GM06990 (cell line): ENCODE data around the gene TSKS.

Experiments
- DNase-seq: peaks from one replicate; pipeline ENCODE4 v3.0.0-alpha.2; 2011; ENCODE audit not compliant: insufficient read length; ENCODE audit errors: extremely low read depth
- H3K27me3 ChIP-seq: replicated peaks from 2 replicates; pipeline ENCODE4 v1.6.0; 2011; ENCODE audit warnings: low read length; ENCODE audit not compliant: control insufficient read depth, insufficient read depth
- H3K36me3 ChIP-seq: 2 replicates; pipeline ENCODE4 v1.5.1; 2011; ENCODE audit warnings: low read length; ENCODE audit not compliant: control insufficient read depth, insufficient read depth
- H3K4me3 ChIP-seq: replicated peaks from 2 replicates; pipeline ENCODE4 v1.5.1; 2011; ENCODE audit warnings: low read depth, mild to moderate bottlenecking, control low read depth, low read length
- TF ChIP-seq, protein P1 (sequence below): IDR thresholded peaks from 2 replicates; pipeline ENCODE4 v1.5.1; 2011; ENCODE audit warnings: low read length, control low read depth, mild to moderate bottlenecking, inconsistent platforms; ENCODE audit not compliant: insufficient read depth, poor library complexity, severe bottlenecking

Gene TSKS

DNA sequence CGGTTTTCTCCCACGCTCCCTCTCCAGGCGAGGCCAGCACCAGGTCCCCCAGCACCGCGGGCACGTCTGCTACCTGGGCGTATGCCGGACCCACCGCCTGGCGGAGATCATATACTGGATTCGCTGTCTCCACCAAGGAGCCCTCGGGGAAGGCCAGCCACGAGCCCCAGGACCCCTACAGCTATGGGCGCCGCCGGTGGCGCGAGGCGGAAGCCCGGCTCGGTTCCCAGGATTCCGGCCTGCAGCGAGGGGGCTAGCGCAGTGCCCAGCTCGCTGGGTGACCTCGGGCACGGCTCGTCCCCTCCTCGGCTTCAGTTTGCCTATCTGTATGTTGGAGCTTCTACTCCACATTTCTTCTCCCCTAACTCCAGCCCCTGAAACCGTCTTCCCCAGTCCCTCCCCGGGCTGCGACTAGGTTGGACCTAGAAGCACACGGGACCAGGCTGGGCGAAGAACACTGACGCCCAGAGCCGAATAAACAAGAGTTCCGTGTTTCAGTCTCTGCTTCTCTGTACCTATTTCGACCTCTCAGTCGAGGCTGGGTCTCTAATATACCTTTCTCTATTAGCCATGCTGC, 72.9 kb downstream of the TSKS start:
- no peaks in the 10 kb centered on the region for H3K27me3 ChIP-seq
- H3K36me3 ChIP-seq: peaks cover 21% of the 10 kb centered on the region
- H3K4me3 ChIP-seq: no peak overlapping the region
- TF ChIP-seq, protein P1, sequence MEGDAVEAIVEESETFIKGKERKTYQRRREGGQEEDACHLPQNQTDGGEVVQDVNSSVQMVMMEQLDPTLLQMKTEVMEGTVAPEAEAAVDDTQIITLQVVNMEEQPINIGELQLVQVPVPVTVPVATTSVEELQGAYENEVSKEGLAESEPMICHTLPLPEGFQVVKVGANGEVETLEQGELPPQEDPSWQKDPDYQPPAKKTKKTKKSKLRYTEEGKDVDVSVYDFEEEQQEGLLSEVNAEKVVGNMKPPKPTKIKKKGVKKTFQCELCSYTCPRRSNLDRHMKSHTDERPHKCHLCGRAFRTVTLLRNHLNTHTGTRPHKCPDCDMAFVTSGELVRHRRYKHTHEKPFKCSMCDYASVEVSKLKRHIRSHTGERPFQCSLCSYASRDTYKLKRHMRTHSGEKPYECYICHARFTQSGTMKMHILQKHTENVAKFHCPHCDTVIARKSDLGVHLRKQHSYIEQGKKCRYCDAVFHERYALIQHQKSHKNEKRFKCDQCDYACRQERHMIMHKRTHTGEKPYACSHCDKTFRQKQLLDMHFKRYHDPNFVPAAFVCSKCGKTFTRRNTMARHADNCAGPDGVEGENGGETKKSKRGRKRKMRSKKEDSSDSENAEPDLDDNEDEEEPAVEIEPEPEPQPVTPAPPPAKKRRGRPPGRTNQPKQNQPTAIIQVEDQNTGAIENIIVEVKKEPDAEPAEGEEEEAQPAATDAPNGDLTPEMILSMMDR: no peak
- DNase-seq: no peak
